GM12878 (cell line): ENCODE data around the gene SORT1.

Experiments
- CEBPB ChIP-seq, 2 experiments: fragments of 150-350 bp in 1 of 2; IDR thresholded peaks; 2 replicates each; pipeline ENCODE4 v1.6.1; 2012 to 2014; ENCODE audit warnings: low read depth in 2 of 2, low read length in 2 of 2, borderline replicate concordance in 1 of 2, inconsistent platforms in 1 of 2
- CTCF ChIP-seq, 3 experiments: IDR thresholded peaks in 2 of 3; conservative IDR thresholded peaks in 1 of 3; 2 replicates each; pipeline ENCODE4 v1.5.1; 2011; ENCODE audit warnings: low read depth in 3 of 3, low read length in 3 of 3, mild to moderate bottlenecking in 3 of 3, control low read depth in 2 of 3, moderate library complexity in 2 of 3, inconsistent platforms in 1 of 3, mixed read lengths in 1 of 3; ENCODE audit not compliant: control insufficient read depth in 2 of 3, insufficient read depth in 1 of 3; ENCODE audit errors: extremely low read depth in 1 of 3
- EZH2 ChIP-seq: IDR thresholded peaks from 2 replicates; pipeline ENCODE4 v1.6.1; 2012; ENCODE audit warnings: low read depth, mild to moderate bottlenecking, control low read depth, inconsistent platforms, low read length, borderline replicate concordance; ENCODE audit not compliant: control insufficient read depth
- JUND ChIP-seq: IDR thresholded peaks from 2 replicates; pipeline ENCODE4 v1.6.1; 2012; ENCODE audit warnings: low read depth, mild to moderate bottlenecking, low read length, improper control_type of control experiment, moderate library complexity
- NBN ChIP-seq: fragments of 450-650 bp; IDR thresholded peaks from 2 replicates; pipeline ENCODE4 v1.6.1; 2016
- NFIC ChIP-seq: IDR thresholded peaks from 2 replicates; pipeline ENCODE4 v1.6.1; 2012; ENCODE audit warnings: low read depth, mild to moderate bottlenecking, inconsistent platforms, low read length, moderate library complexity
- NFYB ChIP-seq: IDR thresholded peaks from 2 replicates; pipeline ENCODE4 v1.6.1; 2011; ENCODE audit warnings: low read depth, mild to moderate bottlenecking, low read length, improper control_type of control experiment, moderate library complexity; ENCODE audit not compliant: insufficient read depth
- POLR2A ChIP-seq: IDR thresholded peaks from 2 replicates; pipeline ENCODE4 v1.6.1; 2011; ENCODE audit warnings: low read depth, mild to moderate bottlenecking, low read length
- POLR2AphosphoS5 ChIP-seq: IDR thresholded peaks from 2 replicates; pipeline ENCODE4 v1.6.1; 2011; ENCODE audit warnings: mild to moderate bottlenecking, low read length, inconsistent platforms
- SP1 ChIP-seq: IDR thresholded peaks from one replicate; pipeline ENCODE4 v1.6.1; 2011; ENCODE audit warnings: low read depth, low read length
- ZSCAN29 ChIP-seq: fragments of 450-650 bp; IDR thresholded peaks from 2 replicates; pipeline ENCODE4 v1.6.1; 2017; ENCODE audit warnings: mild to moderate bottlenecking, moderate library complexity

GRCh38 chr1:109385417-109385816 lies 12.3 kb downstream of the SORT1 start:
- TF ChIP-seq JUND, result no peak
- TF ChIP-seq CTCF (IDR thresholded peaks at IDR 0.05 in 2 of 3, conservative IDR thresholded peaks at IDR 0.05 in 1 of 3; ENCODE audit: control insufficient read depth in 2 of 3, extremely low read depth in 1 of 3, insufficient read depth in 1 of 3, low read depth in 3 of 3, low read length in 3 of 3), result no peak
- TF ChIP-seq NFYB, result no peak
- no peak for TF ChIP-seq EZH2
- no peak for TF ChIP-seq NBN
- TF ChIP-seq SP1, result no peak
- TF ChIP-seq CEBPB (IDR thresholded peaks at IDR 0.05; ENCODE audit: borderline replicate concordance in 1 of 2, low read depth in 2 of 2, low read length in 2 of 2), result no peak
- TF ChIP-seq NFIC, result no peak
- TF ChIP-seq ZSCAN29, result no peak
- TF ChIP-seq POLR2AphosphoS5, result no peak
- no peak for TF ChIP-seq POLR2A
